Sigmoid colon (tissue), 7 donors: Measurements from ENCODE around the gene CFAP58. TPM values are rescaled to one million over a fixed set of nuclear protein-coding genes. Genes with fewer than 3 reads are reported as not detected.

Source experiments
- DNase-seq: peaks from one replicate; pipeline ENCODE4 v3.0.0-alpha.2; 2019
- H3K27ac ChIP-seq, 4 donors: fragments of 200-600 bp; sonication (generic); one replicate each; pipeline ENCODE4 v1.5.1; 2016 to 2019; ENCODE audit warnings: mild to moderate bottlenecking in 1 of 4
- H3K27me3 ChIP-seq, 3 donors: fragments of 200-600 bp; sonication (generic); one replicate each; pipeline ENCODE4 v1.5.1; 2019; ENCODE audit warnings: mild to moderate bottlenecking in 1 of 3
- H3K36me3 ChIP-seq, 4 donors: fragments of 200-600 bp; sonication (generic); one replicate each; pipeline ENCODE4 v1.5.1; 2016 to 2019
- H3K4me1 ChIP-seq, 4 donors: fragments of 200-600 bp; sonication (generic); one replicate each; pipeline ENCODE4 v1.5.1; 2017 to 2019
- H3K4me3 ChIP-seq, 4 donors: fragments of 200-600 bp; sonication (generic); one replicate each; pipeline ENCODE4 v1.5.1; 2017 to 2019; ENCODE audit warnings: mild to moderate bottlenecking in 2 of 4, moderate library complexity in 1 of 4
- H3K9me3 ChIP-seq, 4 donors: fragments of 200-600 bp in 3 of 4; sonication (generic) in 3 of 4; one replicate each; pipeline versions ENCODE4 v1.5.1 to v1.6.1; 2013 to 2019
- CTCF ChIP-seq, 4 experiments: fragments of 450-650 bp in 3 of 4; fragments of 200-600 bp in 1 of 4; IDR thresholded peaks; one replicate each; pipeline ENCODE4 v1.5.1; 2016 to 2019; ENCODE audit warnings: antibody characterized with exemption in 4 of 4, mild to moderate bottlenecking in 3 of 4, moderate library complexity in 2 of 4
- EP300 ChIP-seq, 4 donors: sonication (generic); formaldehyde crosslinking; IDR thresholded peaks; one replicate each; pipeline ENCODE4 v1.6.1; 2017; ENCODE audit warnings: antibody characterized with exemption in 4 of 4
- POLR2A ChIP-seq, 2 donors: fragments of 450-650 bp; IDR thresholded peaks; one replicate each; pipeline ENCODE4 v1.6.1; 2016; ENCODE audit warnings: antibody characterized with exemption in 2 of 2, mild to moderate bottlenecking in 2 of 2, moderate library complexity in 2 of 2
- POLR2AphosphoS5 ChIP-seq, 4 donors: sonication (generic); formaldehyde crosslinking; IDR thresholded peaks; one replicate each; pipeline ENCODE4 v1.6.1; 2017; ENCODE audit warnings: antibody characterized with exemption in 4 of 4
- WGBS, 2 donors: extraction: QIAGEN DNeasy Blood & Tissue Kit; methylation state at CpG; one replicate each; pipeline ENCODE4 v1.1.7; 2013; 5-methylcytosine and 5-hydroxymethylcytosine counted together
- intact Hi-C: fragments of 100-400 bp; cut with DNase I; formaldehyde crosslinking; loops from one replicate; pipeline ENCODE4 v1.15.1; 2023
- polyA plus RNA-seq, 3 donors: library from polyadenylated mRNA; stranded (reverse); fragments of 200-250 nt; gene quantifications; one replicate each; pipeline ENCODE4 v1.2.3, GENCODE V29; 2013
- total RNA-seq, 4 donors: library from RNA; depleted of rRNA; stranded (reverse); fragments of >200 nt; gene quantifications; one replicate each; pipeline ENCODE4 v1.1.0, GENCODE V29; 2016
- donor health status: healthy with polysubstance abuse.
- donor health status: Bipolar disorder and iron deficiency.
- donor health status: healthy.

Gene CFAP58
- total and polyA plus RNA-seq, 7 donors = 0.09 to 1.1 (median 0.55) TPM; not detected in 2

GRCh38 chr10:104330168-104331110, 23.2 kb upstream of the CFAP58 start:
- Histone ChIP-seq H3K4me3 (peak overlapping the region in 1 of 4 donors; percentile 4), H3K9me3 (no peaks in the 10 kb centered on the region), H3K4me1 (peaks cover 0 to 100% (median 100%) of the 10 kb centered on the region in 4 donors), H3K36me3 (no peaks in the 10 kb centered on the region), H3K27me3 (no peaks in the 10 kb centered on the region), H3K27ac (peak overlapping the region; percentile 78 to 99 (median 96))
- 13 to 50% methylated on average over 8 of the region's 8 CpGs for WGBS, 2 donors
- peak; percentile 94 for DNase-seq
- intact Hi-C loops = loop anchor here (10.0 kb wide), 1 partner anchor 446 kb away; no protein-coding TSS in a partner anchor
- TF ChIP-seq POLR2A (IDR thresholded peaks at IDR 0.05) = no peak
- no peak for TF ChIP-seq CTCF (IDR thresholded peaks at IDR 0.05)
- peak in 1 of 4 donors; percentile 33 for TF ChIP-seq EP300 (IDR thresholded peaks at IDR 0.05)
- TF ChIP-seq POLR2AphosphoS5 (IDR thresholded peaks at IDR 0.05) = peak; percentile 30 to 73 (median 61)

DNA sequence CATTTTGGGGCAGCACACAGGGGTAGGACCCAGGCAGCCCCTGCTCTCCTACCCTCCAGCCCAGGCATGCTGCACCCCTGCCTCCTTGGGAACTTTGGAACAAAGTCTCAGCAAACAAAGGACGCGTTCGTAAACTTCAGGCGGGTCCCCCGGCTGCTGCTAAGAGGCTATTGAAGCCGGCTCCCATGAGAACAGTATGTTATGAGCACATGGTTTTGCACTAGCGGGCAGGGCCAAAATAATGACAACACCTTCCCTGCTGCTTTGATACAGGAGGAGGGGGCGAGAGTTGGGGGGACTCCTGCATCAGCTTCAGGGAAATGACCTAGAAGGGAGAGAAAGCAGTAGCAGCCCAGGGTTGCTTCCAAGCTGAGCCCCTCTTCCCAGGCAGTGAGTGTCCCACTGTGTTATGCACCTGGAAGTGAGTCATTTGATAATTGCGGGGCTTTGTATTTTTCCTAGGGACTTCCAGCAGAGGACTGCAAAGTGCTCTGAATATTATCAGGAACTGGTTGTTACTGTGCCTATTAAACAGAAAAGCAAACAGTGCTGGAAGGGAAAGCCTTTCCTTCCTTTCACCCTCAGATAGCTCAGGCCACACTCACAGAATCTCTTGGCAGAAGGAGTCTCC, 22.3 kb upstream of the CFAP58 start:
- no peaks in the 10 kb centered on the region for H3K27me3 ChIP-seq
- TF ChIP-seq POLR2A (IDR thresholded peaks at IDR 0.05) = no peak
- peak in 2 of 4 donors; percentile 22 to 58 for TF ChIP-seq POLR2AphosphoS5 (IDR thresholded peaks at IDR 0.05)
- TF ChIP-seq EP300 (IDR thresholded peaks at IDR 0.05) = no peak
- no peak for TF ChIP-seq CTCF (IDR thresholded peaks at IDR 0.05)
- peaks cover 0 to 100% (median 100%) of the 10 kb centered on the region in 4 donors for H3K4me1 ChIP-seq
- WGBS, 2 donors = 14 to 47% methylated on average over 9 of the region's 9 CpGs
- DNase-seq = peak; percentile 68
- intact Hi-C loops = loop anchor here (10.0 kb wide), 1 partner anchor 447 kb away; no protein-coding TSS in a partner anchor
- peak overlapping the region; percentile 78 to 99 (median 96) for H3K27ac ChIP-seq
- no peak overlapping the region for H3K4me3 ChIP-seq
- H3K36me3 ChIP-seq = no peaks in the 10 kb centered on the region
- no peaks in the 10 kb centered on the region for H3K9me3 ChIP-seq

GRCh38 chr10:104332243-104333031, 21.2 kb upstream of the CFAP58 start:
- 88 to 90% methylated on average over 11 of the region's 11 CpGs for WGBS, 2 donors
- H3K27me3 ChIP-seq = no peaks in the 10 kb centered on the region
- H3K36me3 ChIP-seq = no peaks in the 10 kb centered on the region
- DNase-seq = peak; percentile 50
- H3K4me3 ChIP-seq = no peak overlapping the region
- no peak for TF ChIP-seq EP300 (IDR thresholded peaks at IDR 0.05)
- no peak for TF ChIP-seq POLR2AphosphoS5 (IDR thresholded peaks at IDR 0.05)
- TF ChIP-seq CTCF (IDR thresholded peaks at IDR 0.05) = no peak
- no peak for TF ChIP-seq POLR2A (IDR thresholded peaks at IDR 0.05)
- H3K27ac ChIP-seq = peak overlapping the region; percentile 78 to 99 (median 96)
- H3K9me3 ChIP-seq = no peaks in the 10 kb centered on the region
- H3K4me1 ChIP-seq = peaks cover 0 to 100% (median 96%) of the 10 kb centered on the region in 4 donors
- intact Hi-C loops = loop anchor here (10.0 kb wide), 1 partner anchor 448 kb away; no protein-coding TSS in a partner anchor

DNA sequence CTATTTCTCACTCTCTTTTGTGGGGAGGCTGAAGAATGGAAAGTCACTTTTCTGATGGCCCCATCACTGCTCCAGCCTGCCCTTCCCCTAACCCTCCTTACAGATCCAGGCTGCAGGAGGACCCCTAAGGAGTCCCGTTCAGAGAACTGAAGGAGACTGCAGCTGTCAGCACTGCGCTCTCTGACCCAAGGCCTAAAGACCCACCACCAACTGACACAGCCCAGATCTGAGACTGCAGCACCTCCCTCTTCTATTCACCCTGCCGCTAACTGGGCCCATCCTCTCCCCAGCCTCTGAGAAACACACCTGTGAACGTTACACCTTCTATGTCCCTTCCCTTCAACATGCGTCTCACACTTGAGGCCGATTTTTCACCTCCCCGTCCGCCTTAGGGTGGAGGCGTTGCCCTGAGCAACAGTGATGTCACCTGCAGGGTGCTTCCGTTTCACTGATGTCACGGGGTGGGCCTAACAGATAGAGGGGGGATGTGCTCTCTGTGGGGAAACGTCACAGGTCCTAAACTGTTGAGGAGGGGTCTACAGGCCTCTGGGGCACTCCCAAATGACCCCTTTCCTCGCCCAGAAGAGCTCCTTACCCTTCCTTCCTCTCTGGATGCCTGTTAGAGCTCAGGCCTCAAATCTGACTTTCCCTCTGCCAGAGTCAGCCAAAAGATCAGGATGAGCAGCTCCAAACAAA, 20.5 kb upstream of the CFAP58 start:
- Histone ChIP-seq H3K9me3 (no peaks in the 10 kb centered on the region), H3K27ac (peak overlapping the region; percentile 78 to 99 (median 96)), H3K4me1 (peaks cover 0 to 93% (median 89%) of the 10 kb centered on the region in 4 donors), H3K36me3 (no peaks in the 10 kb centered on the region), H3K27me3 (no peaks in the 10 kb centered on the region), H3K4me3 (no peak overlapping the region)
- intact Hi-C loops = loop anchor here (10.0 kb wide), 1 partner anchor 448 kb away; no protein-coding TSS in a partner anchor
- WGBS, 2 donors = 81 to 88% methylated on average over 13 of the region's 13 CpGs
- DNase-seq = peak; percentile 73
- TF ChIP-seq POLR2A (IDR thresholded peaks at IDR 0.05) = no peak
- TF ChIP-seq EP300 (IDR thresholded peaks at IDR 0.05) = no peak
- no peak for TF ChIP-seq CTCF (IDR thresholded peaks at IDR 0.05)
- no peak for TF ChIP-seq POLR2AphosphoS5 (IDR thresholded peaks at IDR 0.05)
